Heart right ventricle (tissue), 16 donors: ENCODE results near the gene ZNF81. TPM values are rescaled to one million over a fixed set of nuclear protein-coding genes. Genes with fewer than 3 reads are reported as not detected.

Experiments used
- ATAC-seq, 8 donors: fragments of 200-7000 bp; cut with Tn5 transposase; one replicate each; pipeline ENCODE4 v1.9.1; 2020; ENCODE audit warnings: mild to moderate bottlenecking in 8 of 8, moderate library complexity in 8 of 8, moderate number of reproducible peaks in 1 of 8
- DNase-seq, 2 donors: peaks; one replicate each; pipeline ENCODE4 v3.0.0-alpha.2; 2020
- H3K27ac ChIP-seq, 10 donors: fragments of 200-600 bp; sonication (generic) in 2 of 10; one replicate each; pipeline versions ENCODE4 v1.5.0 to v1.8.0; 2020 to 2022; ENCODE audit warnings: mild to moderate bottlenecking in 3 of 10
- H3K27me3 ChIP-seq, 7 donors: fragments of 200-600 bp; one replicate each; pipeline ENCODE4 v1.8.0; 2021 to 2022; ENCODE audit warnings: mild to moderate bottlenecking in 2 of 7
- H3K36me3 ChIP-seq, 9 donors: fragments of 200-600 bp; sonication (generic) in 1 of 9; one replicate each; pipeline versions ENCODE4 v1.5.0 to v1.8.0; 2020 to 2022; ENCODE audit warnings: mild to moderate bottlenecking in 2 of 9
- H3K4me1 ChIP-seq, 9 donors: fragments of 200-600 bp; sonication (generic) in 1 of 9; one replicate each; pipeline versions ENCODE4 v1.5.0 to v1.8.0; 2020 to 2022; ENCODE audit warnings: mild to moderate bottlenecking in 4 of 9
- H3K4me3 ChIP-seq, 10 donors: fragments of 200-600 bp; sonication (generic) in 2 of 10; one replicate each; pipeline versions ENCODE4 v1.5.0 to v1.8.0; 2020 to 2022; ENCODE audit warnings: mild to moderate bottlenecking in 7 of 10, moderate library complexity in 2 of 10
- H3K9me3 ChIP-seq, 11 donors: fragments of 200-600 bp in 10 of 11; sonication (generic) in 2 of 11; one replicate each; pipeline versions ENCODE4 v1.5.0 to v1.8.0; 2013 to 2022; ENCODE audit warnings: mild to moderate bottlenecking in 2 of 11, control low read depth in 1 of 11, moderate library complexity in 1 of 11
- CTCF ChIP-seq, 9 donors: fragments of 200-600 bp; sonication (generic) in 2 of 9; IDR thresholded peaks; one replicate each; pipeline versions ENCODE4 v1.5.0 to v1.8.0; 2021 to 2022; ENCODE audit warnings: antibody characterized with exemption in 9 of 9, mild to moderate bottlenecking in 5 of 9, moderate library complexity in 1 of 9
- WGBS, 2 donors: extraction: QIAGEN DNeasy Blood & Tissue Kit; methylation state at CpG; one replicate each; pipeline ENCODE4 v1.1.7; 2013; ENCODE audit warnings: inconsistent platforms in 1 of 2; 5-methylcytosine and 5-hydroxymethylcytosine counted together
- intact Hi-C, 10 donors: fragments of 100-400 bp; cut with DNase I; formaldehyde crosslinking; loops; one replicate each; pipeline versions ENCODE4 v1.11.1 to v1.14.2; 2022
- long read RNA-seq, 3 donors: library from polyadenylated mRNA; unstranded; transcript quantifications; one replicate each; pipeline ENCODE4 v2.0.0, GENCODE V29; 2020 to 2021
- polyA plus RNA-seq, 2 donors: library from polyadenylated mRNA; stranded (reverse); fragments of 200-250 nt; gene quantifications; one replicate each; pipeline ENCODE4 v1.2.3, GENCODE V29; 2013
- total RNA-seq, 10 donors: library from RNA; stranded (reverse); fragmentation: NEBNext Ultra II Directional in 3 of 10; extraction: Animal tissue kit (Norgen Biotek cat#: 25700) in 3 of 10; gene quantifications; one replicate each; pipeline versions ENCODE4 v1.2.1 to v1.2.4, GENCODE V29; 2021 to 2023
- donor health status: Arrhythmogenic right ventricular cardiomyopathy.
- donor health status: ischemic (EF 13 %, LVEDD 7.1; RV severe dilation, severe dysfunction).
- donor health status: healthy with polysubstance abuse.
- donor health status: DM: no; HTN: yes; CAD: no.
- donor health status: DM: no; HTN: no; CAD: no.
- donor health status: ischemic (EF 25% LVEDD 6.9; RV normal size, moderate dysfunction).
- donor health status: ischemic (EF 25% LVEDD 5.7; RV mildly dilated, moderate dysfunction).
- donor health status: healthy.
- donor health status: DM: yes; HTN: yes; CAD: no.
- donor health status: Ischemic cardiomyopathy.
- donor health status: ischemic (EF 35%, LVEDD 5.7; RV mildly dilated, moderate dysfunction).
- donor health status: nonischemic (EF 11% LVEDD 7.7; RV severe dilation, severe dysfunction).
- donor health status: DM: yes; HTN: yes; CAD: no.
- donor health status: PGD.
- donor health status: ischemic (EF 29% LVEDD 5.4; RV normal size, mild dysfunction).
- donor health status: nonischemic (EF 23%, LVEDD 6.1; RV moderate dilation, normal function).

ZNF81 gene
- total RNA-seq (10 to 100 TPM in 1 of 10 donors, 1 to 10 TPM in 9; 4.1 to 10.1 (median 7.3) TPM), polyA plus RNA-seq (1 to 10 TPM; 1.8 to 2.3 TPM)
- long read RNA-seq, donor 1, partial matches to known transcripts: 0 of 1 reads
- long read RNA-seq, donor 1, other reads (novel, unspliced or antisense): 1 of 1 reads
- long read RNA-seq, donor 2, partial matches to known transcripts: 0 of 2 reads
- long read RNA-seq, donor 2, other reads (novel, unspliced or antisense): 2 of 2 reads
- long read RNA-seq, donor 3, partial matches to known transcripts: 0 of 3 reads
- long read RNA-seq, donor 3, other reads (novel, unspliced or antisense): 3 of 3 reads

GRCh38 chrX:47836164-47837072 lies at the start of gene ZNF81:
ZNF81 (plus strand) TSS chrX:47836902; CDS start chrX:47846268, 9,366 bp downstream.
- peak; percentile 95 to 96 for DNase-seq
- intact Hi-C loops: loop anchor here in 8 of 10 donors (5.0 to 10.0 kb wide), 5 partner anchors 182 to 354 kb away; partner anchors contain the start of genes ELK1 (in 2 of the 8), UXT (in 2 of the 8) and ZNF41 (in 1 of the 8)
- Histone ChIP-seq H3K27ac (peak within 1 kb of the TSS in 9 of 10 donors; percentile 39 to 82 (median 75)), H3K27me3 (no peaks in the 10 kb centered on the region), H3K9me3 (no peaks in the 10 kb centered on the region), H3K36me3 (no peaks in the 10 kb centered on the region), H3K4me3 (peak within 1 kb of the TSS; percentile 38 to 69 (median 58)), H3K4me1 (peaks cover 0 to 19% (median 6%) of the 10 kb centered on the region in 9 donors)
- 0 to 1% methylated on average over 39 to 41 of the region's 41 CpGs for WGBS, 2 donors
- peak; percentile 98 to 100 (median 99) for ATAC-seq
- no peak for TF ChIP-seq CTCF (IDR thresholded peaks at IDR 0.05)

DNA sequence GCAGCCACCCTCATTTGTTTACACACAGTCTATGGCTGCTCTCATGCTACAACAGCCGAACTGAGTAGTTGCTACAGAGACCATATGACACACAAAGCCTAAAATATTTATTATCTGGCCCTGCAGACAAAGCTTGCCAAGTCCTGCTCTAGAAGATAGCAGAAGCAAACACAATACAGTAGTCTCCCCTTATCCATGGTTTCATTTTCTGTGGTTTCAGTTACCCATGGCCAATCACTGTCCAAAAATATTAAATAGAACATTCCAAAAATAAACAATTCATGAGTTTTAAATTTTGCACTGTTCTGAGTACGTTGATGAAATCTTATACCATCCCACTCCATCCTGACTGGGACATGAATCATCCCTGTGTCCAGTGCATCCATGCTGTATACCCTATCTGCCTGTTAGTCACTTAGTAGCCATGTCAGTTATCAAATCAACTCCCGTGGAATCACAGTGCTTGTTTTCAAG lies 40.2 kb upstream of the ZNF81 start:
- DNase-seq (no peak), ATAC-seq (peak in 7 of 8 donors; percentile 34 to 93 (median 79))
- intact Hi-C loops: no loop called here
- no peak for TF ChIP-seq CTCF (IDR thresholded peaks at IDR 0.05)
- H3K36me3 ChIP-seq: no peaks in the 10 kb centered on the region
- H3K4me3 ChIP-seq: no peak overlapping the region
- WGBS, 2 donors: 19 to 21% methylated on average over 3 of the region's 3 CpGs
- peaks cover 0 to 12% (median 0%) of the 10 kb centered on the region in 7 donors for H3K27me3 ChIP-seq
- peak overlapping the region; percentile 18 to 82 (median 70) for H3K27ac ChIP-seq
- peaks cover 0 to 11% (median 0%) of the 10 kb centered on the region in 9 donors for H3K4me1 ChIP-seq
- no peaks in the 10 kb centered on the region for H3K9me3 ChIP-seq

DNA sequence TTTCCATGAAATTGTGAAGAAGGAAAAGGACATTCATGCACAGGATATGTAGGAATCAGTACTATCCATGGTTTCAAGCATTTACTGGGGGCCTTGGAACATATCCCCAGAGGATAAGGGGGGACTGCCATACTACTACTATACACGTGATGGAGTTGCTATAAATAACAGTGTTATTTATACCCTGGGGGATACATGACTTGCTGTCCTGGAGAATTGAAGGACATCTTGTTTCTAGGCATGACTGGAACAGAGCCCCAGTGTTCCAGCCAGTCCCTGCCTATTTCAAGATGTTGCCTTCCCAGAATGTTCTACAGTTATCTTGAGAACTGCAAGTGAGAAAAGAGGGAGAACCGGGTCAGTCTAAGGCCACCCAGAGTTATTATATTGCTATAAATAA lies 39.6 kb upstream of the ZNF81 start:
- Histone ChIP-seq H3K27ac (peak overlapping the region; percentile 18 to 82 (median 70)), H3K27me3 (peaks cover 0 to 12% (median 0%) of the 10 kb centered on the region in 7 donors), H3K4me3 (no peak overlapping the region), H3K4me1 (peaks cover 0 to 11% (median 0%) of the 10 kb centered on the region in 9 donors), H3K36me3 (no peaks in the 10 kb centered on the region), H3K9me3 (no peaks in the 10 kb centered on the region)
- no peak for TF ChIP-seq CTCF (IDR thresholded peaks at IDR 0.05)
- 9 to 18% methylated on average over 2 of the region's 2 CpGs for WGBS, 2 donors
- DNase-seq: no peak
- ATAC-seq: peak in 7 of 8 donors; percentile 65 to 96 (median 93)
- intact Hi-C loops: no loop called here

- 67 to 72% methylated on average over 2 of the region's 2 CpGs for WGBS, 2 donors
- Histone ChIP-seq H3K9me3 (no peaks in the 10 kb centered on the region), H3K27ac (peak overlapping the region in 7 of 10 donors; percentile 5 to 72 (median 43)), H3K4me3 (no peak overlapping the region), H3K36me3 (no peaks in the 10 kb centered on the region), H3K4me1 (peaks cover 0 to 11% (median 0%) of the 10 kb centered on the region in 9 donors), H3K27me3 (peaks cover 0 to 12% (median 0%) of the 10 kb centered on the region in 7 donors)
- TF ChIP-seq CTCF (IDR thresholded peaks at IDR 0.05): no peak
- no peak for ATAC-seq
- intact Hi-C loops: no loop called here
- DNase-seq: no peak
Observed at GRCh38 chrX:47798861-47799260, 37.8 kb upstream of the ZNF81 start.
